Cerebellar cortex (tissue), 1 donor: Measurements from ENCODE around the gene CCDC197.

Source experiments
- DNase-seq: peaks from one replicate; pipeline ENCODE4 v3.0.0-alpha.2; 2015; ENCODE audit warnings: low spot score

CCDC197 gene

DNA sequence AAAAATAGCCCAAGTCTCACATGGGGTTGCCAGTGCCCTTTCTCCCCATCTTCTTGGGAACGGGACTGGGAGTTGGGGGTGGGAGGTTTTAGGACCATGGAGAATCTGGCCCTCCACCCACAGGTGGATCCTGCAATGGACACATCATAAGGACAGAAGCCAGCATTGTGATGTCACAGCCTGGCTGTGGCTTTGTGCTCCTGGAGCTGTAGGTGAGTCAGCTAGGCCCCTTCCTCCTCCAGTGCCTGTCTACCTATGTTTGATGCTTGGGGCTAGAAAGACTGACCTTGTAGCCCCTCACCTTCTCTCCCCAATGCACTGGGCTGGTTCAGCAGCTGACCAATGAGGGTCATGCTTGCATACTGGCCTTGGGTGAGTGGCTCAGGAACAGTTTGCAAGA is at the start of gene CCDC197:
Gene CCDC197 (plus strand): TSS at position 220 of the 400 bp plus-strand sequence. CDS start 831 bp downstream, outside the sequence.
- no peak for DNase-seq

- DNase-seq = no peak
Measured at GRCh38 chr14:93949511-93950075, 47.5 kb upstream of the CCDC197 start.

DNA sequence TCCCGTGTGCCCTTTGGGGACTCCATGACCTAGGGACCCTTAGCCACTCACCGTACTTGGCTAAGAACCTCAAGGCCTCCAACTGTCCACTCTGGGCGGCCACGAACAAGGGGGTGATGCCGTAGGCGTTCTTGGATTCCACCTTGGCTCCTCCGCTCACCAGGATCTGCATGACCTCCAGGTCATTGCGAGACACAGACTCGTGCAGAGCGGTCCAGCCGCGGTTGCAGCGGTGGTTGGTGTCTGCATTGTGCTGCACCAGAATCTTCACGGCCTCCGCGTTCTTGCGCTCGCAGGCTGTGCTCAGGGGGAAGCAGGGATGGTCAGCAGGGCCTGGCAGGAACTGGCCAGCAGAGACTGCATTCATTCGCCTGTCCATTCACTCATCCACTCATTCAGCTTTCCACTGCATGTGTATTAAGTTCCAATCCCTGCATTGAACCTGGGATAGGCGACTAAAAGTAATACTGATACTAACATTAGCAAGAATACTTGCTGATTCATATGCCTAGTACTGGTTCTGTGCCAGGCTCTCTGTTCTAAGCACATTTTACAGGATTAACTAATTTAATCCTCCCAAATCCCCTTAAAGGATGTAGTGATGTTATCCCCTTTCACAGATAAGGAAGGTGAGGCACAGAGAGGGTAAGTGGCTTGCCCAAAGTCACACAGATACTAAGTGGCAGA is 46.0 kb upstream of the CCDC197 start:
- no peak for DNase-seq

DNA sequence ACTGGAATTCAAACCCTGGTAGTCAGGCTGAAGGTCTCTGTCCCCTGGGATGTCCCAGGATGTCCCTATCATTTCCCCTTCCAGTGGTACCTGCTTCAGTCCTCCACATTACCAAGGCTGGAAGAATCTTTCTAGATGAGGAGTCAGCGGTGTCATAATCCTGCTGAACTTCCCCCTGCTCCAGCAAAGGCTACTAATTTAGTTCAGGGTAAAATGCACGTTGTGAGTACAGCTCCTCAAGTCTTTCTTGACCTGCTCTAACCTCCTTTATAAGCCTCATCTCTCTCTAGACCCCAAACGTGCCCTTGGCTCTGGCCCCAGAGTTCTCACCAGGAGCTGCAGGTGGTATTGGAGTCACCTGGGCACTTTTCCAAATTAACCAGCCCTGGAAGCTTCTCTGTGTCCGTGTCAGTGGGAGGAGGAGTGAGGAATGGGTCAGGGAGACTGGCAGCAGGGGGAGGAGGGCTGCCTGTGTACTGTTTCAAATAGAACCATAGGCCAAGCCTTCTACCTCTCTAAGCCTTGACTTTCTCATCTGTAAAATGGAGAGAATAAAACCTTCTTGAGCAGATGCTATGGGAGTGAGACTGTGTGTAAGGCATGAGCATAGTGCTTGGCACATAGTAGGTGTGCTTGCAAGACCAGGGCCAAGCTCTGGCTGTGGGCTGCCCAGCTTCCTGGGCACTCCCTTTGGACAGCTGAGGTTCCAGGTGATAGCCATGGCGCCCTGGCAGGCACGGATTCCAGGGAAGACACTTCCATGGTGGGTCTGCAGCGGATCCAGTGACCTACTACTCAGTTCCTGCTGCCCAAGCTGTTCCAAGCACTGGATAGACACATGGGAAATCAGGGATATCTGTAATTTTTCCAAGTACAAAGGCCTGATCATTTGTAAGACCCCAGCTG is 45.2 kb upstream of the CCDC197 start:
- no peak for DNase-seq

DNA sequence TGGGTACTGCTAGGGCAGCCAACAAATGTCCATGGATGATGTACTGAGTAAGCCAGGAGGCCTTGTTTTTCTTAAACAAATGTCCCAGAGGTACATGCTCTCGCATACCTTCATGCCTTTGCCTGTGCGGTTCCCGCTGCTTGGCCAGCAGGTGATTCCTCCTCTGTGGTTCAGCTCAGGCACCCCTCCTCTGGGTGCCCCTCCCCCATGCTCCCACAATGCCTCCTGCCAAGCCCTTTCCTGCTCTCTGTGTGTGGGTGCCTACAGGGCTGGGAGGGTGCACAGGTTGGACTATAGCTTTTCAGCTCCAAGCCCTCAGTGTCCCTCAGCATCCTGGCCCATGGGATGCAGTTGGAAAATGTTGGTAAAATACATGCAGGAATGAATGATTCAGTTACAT is 44.3 kb upstream of the CCDC197 start:
- no peak for DNase-seq

DNA sequence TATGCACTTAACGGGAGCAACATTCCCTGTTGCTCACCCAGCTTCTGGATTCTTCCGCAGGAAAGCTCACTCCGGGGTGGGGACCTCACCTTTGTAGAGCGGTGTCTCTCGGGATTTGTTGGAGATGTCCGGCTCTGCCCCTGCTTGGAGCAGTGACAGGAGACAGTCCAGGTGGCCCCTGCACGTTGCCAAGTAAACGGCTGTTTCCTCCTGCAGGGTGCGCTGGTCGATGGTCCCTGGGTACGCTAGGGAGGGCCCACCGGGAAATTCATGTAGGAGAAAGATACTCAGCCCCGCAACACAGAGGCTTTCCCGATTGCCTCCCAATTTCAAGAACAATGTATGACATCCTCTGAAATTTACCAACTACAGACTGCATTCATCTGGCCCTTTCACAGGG is 43.8 kb upstream of the CCDC197 start:
- DNase-seq = no peak

- no peak for DNase-seq
Measured at GRCh38 chr14:93953739-93954515, 43.2 kb upstream of the CCDC197 start.

DNA sequence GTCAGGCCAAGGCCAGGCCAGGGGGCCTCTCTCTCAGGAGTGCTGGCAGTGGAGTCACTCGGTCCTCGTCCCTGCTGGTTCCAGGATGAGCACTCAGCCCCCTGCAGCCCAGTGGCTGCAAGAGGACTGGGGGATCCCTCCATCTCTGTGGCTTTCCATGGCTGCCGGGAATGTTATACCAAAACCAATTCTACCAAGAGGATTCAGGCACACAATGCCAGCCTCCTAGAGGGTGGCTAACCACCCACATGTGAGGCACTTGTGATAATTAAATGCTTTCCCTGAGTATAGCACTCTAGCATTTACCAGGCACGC is 42.6 kb upstream of the CCDC197 start:
- no peak for DNase-seq

GRCh38 chr14:93954900-93955849 is 41.9 kb upstream of the CCDC197 start:
- no peak for DNase-seq

DNA sequence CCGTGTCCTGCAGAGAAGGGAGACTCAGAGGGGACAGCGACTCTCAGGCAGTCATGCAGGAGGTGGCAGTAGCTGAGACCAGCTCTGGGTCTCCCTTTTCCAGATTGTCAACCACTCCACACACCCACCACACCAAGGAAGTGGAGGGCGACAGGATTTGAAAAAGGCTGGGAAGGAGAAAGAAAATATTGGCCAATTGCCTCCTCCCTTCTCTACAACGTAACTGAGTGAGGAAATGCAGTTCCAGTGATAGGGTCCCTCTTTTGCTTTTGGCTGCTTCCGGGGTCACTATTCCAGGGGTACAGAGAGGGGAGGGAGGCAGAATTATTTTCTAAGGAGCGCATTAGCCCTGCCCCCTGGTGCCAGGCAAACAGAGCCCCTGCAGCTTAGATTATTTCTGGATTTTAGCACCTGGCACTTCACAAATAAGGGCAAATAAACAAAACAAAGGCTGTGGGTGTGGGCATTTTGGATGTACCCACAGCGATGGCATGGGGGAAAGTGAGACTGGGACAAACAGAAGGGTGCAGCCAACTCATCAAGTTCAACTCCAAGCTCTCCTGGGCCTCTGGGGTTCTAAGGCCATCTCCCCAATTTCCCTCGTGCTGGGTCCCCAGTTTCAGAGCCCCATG is 41.1 kb upstream of the CCDC197 start:
- peak; percentile 60 for DNase-seq

DNA sequence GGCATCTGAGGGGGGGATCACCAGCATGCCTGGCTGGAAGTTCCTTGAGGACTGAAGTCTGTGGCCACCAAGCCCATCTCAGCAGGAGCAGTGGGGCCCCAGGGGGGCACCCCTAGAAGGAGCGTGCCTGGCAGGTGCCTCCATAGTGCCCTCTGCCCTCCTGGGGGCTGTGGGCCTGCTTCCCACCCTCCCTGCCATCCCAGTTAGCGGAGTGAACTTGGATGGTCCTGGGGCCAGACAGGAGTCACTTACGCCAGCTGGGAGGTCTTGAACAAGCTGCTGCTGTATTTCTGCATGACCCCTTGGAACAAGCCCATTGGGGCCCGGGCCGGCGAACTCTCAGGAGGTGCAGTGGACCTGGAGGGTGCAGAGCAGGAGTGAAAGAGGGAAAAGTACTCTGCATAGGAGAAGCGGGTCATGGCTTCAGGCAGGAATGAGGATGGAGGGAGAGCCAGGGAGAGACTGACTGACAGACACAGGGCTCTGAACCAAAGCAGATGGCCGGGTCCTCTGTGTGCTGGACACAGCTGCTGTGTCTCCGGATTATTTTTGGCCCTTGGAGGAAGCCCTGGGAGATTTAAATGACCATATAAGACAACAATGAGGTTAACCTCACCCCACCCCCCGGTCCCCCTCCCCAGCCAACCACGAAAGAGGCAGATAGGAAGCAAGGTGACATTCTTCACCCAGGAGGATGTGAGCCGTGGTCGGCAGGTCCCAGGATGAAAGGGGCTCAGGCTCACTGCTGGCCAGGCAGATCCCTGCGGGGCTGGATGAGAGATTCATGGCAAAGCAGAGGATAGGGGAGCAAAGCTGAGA is 40.4 kb upstream of the CCDC197 start:
- peak; percentile 50 for DNase-seq

- no peak for DNase-seq
Measured at GRCh38 chr14:93957333-93957710, 39.8 kb upstream of the CCDC197 start.

DNA sequence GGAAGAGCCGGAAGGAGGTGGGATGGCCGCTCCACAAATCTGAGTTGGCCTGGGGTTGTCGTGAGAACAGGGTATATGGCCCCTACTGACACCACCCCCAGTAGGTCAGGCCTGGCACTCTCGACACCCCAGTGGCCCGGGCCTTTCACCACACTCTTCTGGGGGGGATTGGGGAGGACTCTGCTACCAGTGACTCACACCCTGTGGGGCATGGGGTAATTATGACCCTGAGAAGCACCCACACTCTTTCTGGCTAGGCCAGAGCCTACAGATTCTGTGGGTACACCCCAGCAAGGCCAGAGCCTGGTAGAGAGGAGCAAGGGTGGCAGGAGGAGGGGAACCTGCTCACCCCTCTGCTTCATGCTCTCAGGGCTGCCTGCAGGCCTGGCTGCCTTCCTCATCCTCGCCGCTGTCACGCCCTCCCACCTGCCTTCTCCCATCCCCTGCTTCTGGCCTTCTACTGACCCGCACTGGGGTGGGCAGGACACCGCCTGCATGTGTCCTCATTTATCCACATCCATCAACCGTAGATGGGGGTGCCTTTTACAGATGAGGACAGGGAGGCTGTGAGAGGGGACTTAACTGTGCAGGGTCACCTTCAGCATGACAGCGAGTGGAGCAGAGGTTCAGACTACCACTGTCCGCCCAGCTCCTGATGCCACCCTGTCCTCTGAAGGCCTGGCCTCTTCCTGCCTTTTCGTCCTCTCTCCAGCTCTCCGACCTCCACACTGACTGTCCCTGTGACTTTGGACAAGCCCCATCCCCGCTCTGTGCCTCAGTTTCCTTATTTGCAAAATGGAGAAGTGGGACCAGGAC is 39.1 kb upstream of the CCDC197 start:
- DNase-seq = no peak

GRCh38 chr14:93958567-93959238 is 38.4 kb upstream of the CCDC197 start:
- DNase-seq = no peak

DNA sequence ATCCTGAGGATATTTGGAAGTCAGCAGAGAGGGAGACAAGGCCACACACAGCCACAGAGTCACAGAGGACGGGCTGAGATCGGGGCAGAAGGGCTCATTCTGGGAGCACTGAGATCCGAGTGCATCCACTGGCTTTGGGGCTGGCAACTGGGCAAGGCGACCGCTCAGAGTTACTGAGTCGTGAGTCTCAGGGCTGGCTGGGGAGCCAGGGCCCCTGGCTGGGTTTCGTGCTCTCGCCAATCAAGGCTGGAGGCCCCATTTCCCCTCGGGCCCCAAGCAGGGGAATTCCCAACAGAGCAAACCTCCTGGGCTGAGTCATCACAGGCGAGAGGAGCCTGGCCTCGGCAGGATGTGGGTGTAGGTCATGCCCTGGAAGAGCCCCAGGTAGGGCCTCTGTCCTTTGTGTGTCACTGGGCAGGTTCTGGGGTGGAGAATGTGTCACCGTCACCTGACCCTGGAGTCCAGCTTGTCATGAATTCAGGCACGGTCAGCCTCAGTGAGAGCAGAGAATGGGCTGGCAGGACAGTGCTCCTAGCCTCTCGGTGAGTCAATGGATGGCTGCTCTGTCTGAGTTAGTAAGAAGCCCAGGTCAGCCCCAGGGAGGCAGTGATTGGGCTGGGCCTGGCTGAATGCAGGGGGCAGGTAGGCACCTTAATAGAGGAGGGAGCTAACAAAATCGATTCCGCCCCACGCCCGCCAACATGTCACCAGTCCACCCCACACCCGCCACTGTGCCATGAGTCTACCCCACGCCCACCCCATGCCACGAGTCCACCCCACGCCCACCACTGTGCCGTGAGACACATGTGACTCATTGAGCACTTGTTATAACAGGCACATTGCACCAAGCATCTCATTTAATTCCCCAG is 37.6 kb upstream of the CCDC197 start:
- no peak for DNase-seq

DNA sequence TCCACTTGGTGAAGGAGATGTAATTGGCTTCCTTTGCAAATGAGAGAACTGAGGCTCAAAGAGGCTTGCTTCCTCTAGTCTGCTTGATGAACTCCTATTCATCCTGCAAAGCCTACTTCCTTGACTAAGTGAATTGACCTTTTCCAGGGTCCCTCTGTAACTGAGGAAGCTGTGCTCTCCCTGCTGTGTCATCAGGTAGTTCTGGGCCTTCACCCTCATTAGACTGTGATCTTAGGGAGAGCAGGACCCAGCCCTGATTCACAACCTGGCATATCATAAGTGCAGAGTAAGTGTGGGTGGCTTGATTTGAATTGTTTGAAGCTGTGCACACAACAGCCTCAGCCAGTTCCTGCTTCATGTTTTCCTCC is 37.0 kb upstream of the CCDC197 start:
- no peak for DNase-seq

GRCh38 chr14:93960774-93961438 is 36.2 kb upstream of the CCDC197 start:
- DNase-seq = no peak
